GM23248 (cell line): ENCODE measurements around the gene EXOSC2.

ENCODE experiments used
- EZH2 ChIP-seq: fragments of 200-600 bp; sonication (generic); IDR thresholded peaks from 2 replicates; pipeline ENCODE4 v1.6.1; 2018; ENCODE audit warnings: antibody characterized with exemption, mild to moderate bottlenecking; ENCODE audit not compliant: insufficient read depth, poor library complexity, severe bottlenecking
- EZH2phosphoT487 ChIP-seq: fragments of 200-600 bp; sonication (generic); IDR thresholded peaks from 2 replicates; pipeline ENCODE4 v1.6.1; 2018; ENCODE audit warnings: antibody characterized with exemption, moderate library complexity, mild to moderate bottlenecking, low read depth; ENCODE audit not compliant: insufficient read depth

DNA sequence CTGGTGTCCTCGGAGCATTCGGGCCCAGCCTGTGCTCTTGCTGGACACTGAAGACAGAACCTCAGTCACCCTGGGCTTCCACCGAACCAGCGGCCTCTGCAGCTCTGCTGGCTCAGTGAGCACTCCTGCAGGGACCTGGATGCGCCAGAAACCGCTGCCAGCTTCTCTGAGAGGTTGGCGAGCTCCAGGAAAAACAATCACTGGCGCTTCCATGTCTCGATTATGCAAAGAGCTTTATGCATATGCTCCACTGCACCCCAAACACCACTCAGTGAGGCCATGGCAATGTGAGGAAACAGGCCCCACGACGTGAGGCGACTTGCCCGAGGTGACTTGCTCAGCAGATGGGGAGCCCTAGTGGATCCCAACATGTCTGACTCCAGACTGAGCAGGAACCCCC, 18.2 kb upstream of the EXOSC2 start:
- TF ChIP-seq EZH2 (no peak), EZH2phosphoT487 (no peak)
